Measurements from ENCODE around the gene CLDN4. TPM values are rescaled to one million over a fixed set of nuclear protein-coding genes. Genes with fewer than 3 reads are reported as not detected.

The CLDN4 gene
- polyA plus RNA-seq, 1 of the 3 experiments (the other 2 are of a cell fraction): 5.9 TPM

GRCh38 chr7:73829505-73829904 lies 1.3 kb upstream of the CLDN4 start:
- H3K4me1 ChIP-seq (ENCODE audit: control insufficient read depth in 1 of 2, insufficient read depth in 2 of 2, low read depth in 1 of 2, low read length in 1 of 2): peaks cover 19 to 54% of the 10 kb centered on the region in 2 experiments
- no peaks in the 10 kb centered on the region for H3K9me2 ChIP-seq
- no peak overlapping the region for H3K9ac ChIP-seq
- H2AFZ ChIP-seq (ENCODE audit: low read depth): no peak overlapping the region
- peaks cover 17% of the 10 kb centered on the region for H3F3A ChIP-seq (replicated peaks; ENCODE audit: insufficient read depth)
- H3K36me3 ChIP-seq (replicated peaks in 1 of 2; ENCODE audit: control insufficient read depth in 1 of 2, insufficient read depth in 2 of 2, low read length in 1 of 2): no peaks in the 10 kb centered on the region
- H4K20me1 ChIP-seq (ENCODE audit: insufficient read depth): no peaks in the 10 kb centered on the region
- H3K79me2 ChIP-seq (ENCODE audit: insufficient read depth): no peaks in the 10 kb centered on the region
- H3K9me3 ChIP-seq: no peaks in the 10 kb centered on the region
- CTCF ChIA-PET: interaction anchor here (0.9 to 6.3 kb wide), 6 partner anchors 12 to 377 kb away, joined by 4 to 48 read pairs (median 6); partner anchors contain the start of gene METTL27
- 78% methylated on average over 7 of the region's 7 CpGs for WGBS (ENCODE audit: low lambda C conversion rate)
- no peak overlapping the region for H3K4me2 ChIP-seq
- H3K27ac ChIP-seq (ENCODE audit: low read depth in 2 of 2, low read length in 1 of 2): peak overlapping the region in 1 of 2 experiments; percentile 94; a peak in 1 of 4 replicates
- H3K27me3 ChIP-seq (ENCODE audit: insufficient read depth): no peaks in the 10 kb centered on the region
- TF ChIP-seq EZH2phosphoT487 (IDR thresholded peaks at IDR 0.05; ENCODE audit: borderline replicate concordance, low read depth) (no peak), USF2 (IDR thresholded peaks at IDR 0.05; ENCODE audit: borderline replicate concordance, low read depth, low read length) (no peak), MEF2A (IDR thresholded peaks at IDR 0.05; ENCODE audit: borderline replicate concordance, low read depth) (no peak), RAD21 (IDR thresholded peaks at IDR 0.05; ENCODE audit: low read length) (no peak), CHD2 (IDR thresholded peaks at IDR 0.05; ENCODE audit: low read length, partially characterized antibody) (no peak), EP300 (IDR thresholded peaks at IDR 0.05; ENCODE audit: borderline replicate concordance in 1 of 2, low read depth in 1 of 2, low read length in 1 of 2) (no peak), YY1 (IDR thresholded peaks at IDR 0.05; ENCODE audit: low read depth) (no peak), GATA2 (CRISPR knock-in tag; IDR thresholded peaks at IDR 0.05) (no peak), POLR2AphosphoS5 (IDR thresholded peaks at IDR 0.05; ENCODE audit: low read depth, low read length) (no peak), FOSL2 (IDR thresholded peaks at IDR 0.05; ENCODE audit: borderline replicate concordance, low read depth) (no peak), MAX (IDR thresholded peaks at IDR 0.05; ENCODE audit: low read depth) (no peak), IRF3 (IDR thresholded peaks at IDR 0.05; ENCODE audit: low read depth, low read length) (no peak), PBX3 (IDR thresholded peaks at IDR 0.05) (no peak), NRF1 (IDR thresholded peaks at IDR 0.05; ENCODE audit: low read depth, low read length) (no peak), MXI1 (IDR thresholded peaks at IDR 0.05; ENCODE audit: low read depth, low read length) (no peak), ZBTB33 (IDR thresholded peaks at IDR 0.05; ENCODE audit: borderline replicate concordance, low read depth) (no peak), SMC3 (IDR thresholded peaks at IDR 0.05; ENCODE audit: low read depth, low read length) (no peak), TCF12 (IDR thresholded peaks at IDR 0.05) (no peak)
- POLR2A ChIA-PET: interaction anchor here (0.6 to 1.7 kb wide), 2 partner anchors 8 to 11 kb away, joined by 3 read pairs; no protein-coding TSS in a partner anchor
- no peak for DNase-seq
- H3K4me3 ChIP-seq (ENCODE audit: low read depth in 2 of 2, low read length in 1 of 2): no peak overlapping the region
